Lower leg skin (tissue), 3 donors: Measurements from ENCODE around the gene ETS1.

ENCODE experiments used
- CTCF ChIP-seq, 3 donors: fragments of 450-650 bp; IDR thresholded peaks; one replicate each; pipeline ENCODE4 v1.5.1; 2016; ENCODE audit warnings: antibody characterized with exemption in 3 of 3, mild to moderate bottlenecking in 3 of 3, moderate library complexity in 2 of 3
- POLR2A ChIP-seq, 2 donors: fragments of 450-650 bp; IDR thresholded peaks; one replicate each; pipeline ENCODE4 v1.6.1; 2016 to 2017; ENCODE audit warnings: antibody characterized with exemption in 2 of 2, mild to moderate bottlenecking in 1 of 2, moderate library complexity in 1 of 2

- TF ChIP-seq POLR2A (IDR thresholded peaks at IDR 0.05): no peak
- TF ChIP-seq CTCF (IDR thresholded peaks at IDR 0.05): no peak
These were observed 133.7 kb downstream of the ETS1 start for GRCh38 chr11:128453444-128454336.
